HG03520 (cell line): ENCODE data around the gene ANAPC15.

Experiments
- ATAC-seq: cut with Tn5 transposase; IDR thresholded peaks from one replicate; pipeline ENCODE4 v1.9.1; 2021; ENCODE audit warnings: mild to moderate bottlenecking, moderate library complexity; ENCODE audit not compliant: unreplicated experiment

Gene ANAPC15

GRCh38 chr11:72127923-72128322, 15.4 kb upstream of the ANAPC15 start:
- no peak for ATAC-seq

- ATAC-seq: no peak
These were observed 13.5 kb upstream of the ANAPC15 start for GRCh38 chr11:72125956-72126355.

- no peak for ATAC-seq
These were observed 11.6 kb upstream of the ANAPC15 start for GRCh38 chr11:72124046-72124445.

- ATAC-seq: no peak
These were observed 10.7 kb upstream of the ANAPC15 start for GRCh38 chr11:72123117-72123653.

GRCh38 chr11:72122607-72123006, 10.1 kb upstream of the ANAPC15 start:
- no peak for ATAC-seq

GRCh38 chr11:72120930-72121329, 8.4 kb upstream of the ANAPC15 start:
- ATAC-seq: no peak

- no peak for ATAC-seq
These were observed 6.7 kb upstream of the ANAPC15 start for GRCh38 chr11:72119198-72119597.

GRCh38 chr11:72116019-72116755, 3.7 kb upstream of the ANAPC15 start:
- no peak for ATAC-seq

- no peak for ATAC-seq
These were observed 2.1 kb upstream of the ANAPC15 start for GRCh38 chr11:72114570-72114969.

GRCh38 chr11:72112978-72113808, 698 bp upstream of the ANAPC15 start:
- ATAC-seq: no peak

GRCh38 chr11:72111300-72112142, 974 bp downstream of the ANAPC15 start:
- no peak for ATAC-seq

GRCh38 chr11:72105888-72106287, 6.6 kb downstream of the ANAPC15 start, which contains the start of gene TOMT:
Gene TOMT, plus strand, starts transcription at chr11:72105924. Its CDS starts 28 bp downstream, at chr11:72105952.
- no peak for ATAC-seq

- ATAC-seq: no peak
These were observed 8.7 kb downstream of the ANAPC15 start for GRCh38 chr11:72103754-72104167.

- peak; percentile 90 for ATAC-seq
These were observed 9.3 kb downstream of the ANAPC15 start, which contains the start of gene LAMTOR1 for GRCh38 chr11:72102946-72103753. Gene LAMTOR1, minus strand, starts transcription at chr11:72103297. Its CDS starts 73 bp downstream, at chr11:72103224.

GRCh38 chr11:72102631-72102945, 9.9 kb downstream of the ANAPC15 start:
- peak; percentile 2 for ATAC-seq

GRCh38 chr11:72102162-72102561, 10.3 kb downstream of the ANAPC15 start:
- ATAC-seq: no peak

- ATAC-seq: no peak
These were observed 12.0 kb downstream of the ANAPC15 start for GRCh38 chr11:72100462-72100861.

GRCh38 chr11:72100009-72100408, 12.5 kb downstream of the ANAPC15 start:
- no peak for ATAC-seq

GRCh38 chr11:72098741-72099140, 13.8 kb downstream of the ANAPC15 start:
- no peak for ATAC-seq

GRCh38 chr11:72091292-72091691, 21.2 kb downstream of the ANAPC15 start:
- ATAC-seq: no peak
